ENCODE data around the gene LAPTM5.

DNA sequence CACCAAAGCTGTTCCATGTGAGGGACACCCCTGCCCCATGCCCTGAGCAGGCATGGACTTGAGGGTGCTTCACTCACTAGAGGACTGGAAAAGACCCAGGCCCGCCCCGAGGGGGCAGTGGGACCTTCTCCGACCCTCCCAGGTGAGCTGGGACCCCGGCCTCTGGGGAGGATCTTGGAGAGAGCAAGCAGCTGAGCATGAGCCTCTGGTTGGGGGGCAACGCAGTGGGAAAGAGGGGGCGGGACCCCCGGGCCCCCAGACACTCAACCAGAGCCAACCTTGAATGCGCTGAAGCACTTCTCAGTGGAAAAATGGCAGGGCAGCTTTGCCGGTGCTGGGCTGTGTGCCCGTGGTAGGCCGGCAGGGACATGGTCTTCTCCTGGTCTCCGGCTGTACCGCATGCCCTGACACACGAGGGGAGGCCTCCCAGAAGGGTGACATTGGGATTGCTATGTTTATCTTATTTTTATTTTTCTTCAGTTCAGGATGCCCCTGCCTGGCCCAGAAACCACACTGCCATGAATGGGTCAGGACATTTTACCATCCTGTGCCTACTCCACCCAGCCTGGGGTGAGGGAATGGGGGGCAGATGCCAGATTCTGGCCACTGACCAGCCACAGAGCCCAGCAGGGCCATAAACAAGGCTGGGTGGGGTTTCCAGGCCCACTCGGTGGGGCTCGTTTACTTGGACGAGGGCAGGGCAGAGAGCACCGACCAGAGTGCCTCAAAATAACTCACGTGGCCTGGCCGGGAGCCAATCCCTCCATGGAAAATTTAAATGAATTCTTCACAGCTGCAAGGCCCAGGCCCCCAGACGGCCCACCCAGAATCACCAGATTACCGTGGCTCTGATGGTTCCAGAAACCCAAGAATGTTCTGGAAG, 17.2 kb upstream of the LAPTM5 start:
- TF ChIP-seq, protein P1, sequence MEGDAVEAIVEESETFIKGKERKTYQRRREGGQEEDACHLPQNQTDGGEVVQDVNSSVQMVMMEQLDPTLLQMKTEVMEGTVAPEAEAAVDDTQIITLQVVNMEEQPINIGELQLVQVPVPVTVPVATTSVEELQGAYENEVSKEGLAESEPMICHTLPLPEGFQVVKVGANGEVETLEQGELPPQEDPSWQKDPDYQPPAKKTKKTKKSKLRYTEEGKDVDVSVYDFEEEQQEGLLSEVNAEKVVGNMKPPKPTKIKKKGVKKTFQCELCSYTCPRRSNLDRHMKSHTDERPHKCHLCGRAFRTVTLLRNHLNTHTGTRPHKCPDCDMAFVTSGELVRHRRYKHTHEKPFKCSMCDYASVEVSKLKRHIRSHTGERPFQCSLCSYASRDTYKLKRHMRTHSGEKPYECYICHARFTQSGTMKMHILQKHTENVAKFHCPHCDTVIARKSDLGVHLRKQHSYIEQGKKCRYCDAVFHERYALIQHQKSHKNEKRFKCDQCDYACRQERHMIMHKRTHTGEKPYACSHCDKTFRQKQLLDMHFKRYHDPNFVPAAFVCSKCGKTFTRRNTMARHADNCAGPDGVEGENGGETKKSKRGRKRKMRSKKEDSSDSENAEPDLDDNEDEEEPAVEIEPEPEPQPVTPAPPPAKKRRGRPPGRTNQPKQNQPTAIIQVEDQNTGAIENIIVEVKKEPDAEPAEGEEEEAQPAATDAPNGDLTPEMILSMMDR (IDR thresholded peaks at IDR 0.05; ENCODE audit: insufficient read depth, low read depth, low read length) = no peak
- TF ChIP-seq EZH2 (IDR thresholded peaks at IDR 0.05; ENCODE audit: insufficient read depth, low read length) = no peak
